HG02798 (cell line): ENCODE data around the gene PRKCE.

ENCODE experiments used
- ATAC-seq: cut with Tn5 transposase; IDR thresholded peaks from one replicate; pipeline ENCODE4 v1.9.1; 2021; ENCODE audit warnings: mild to moderate bottlenecking; ENCODE audit not compliant: unreplicated experiment, poor library complexity

PRKCE gene

GRCh38 chr2:45943219-45944044 lies 292.0 kb downstream of the PRKCE start:
- ATAC-seq: no peak

- no peak for ATAC-seq
These were observed 292.6 kb downstream of the PRKCE start for GRCh38 chr2:45944074-45944473.

GRCh38 chr2:45945302-45945717 lies 293.8 kb downstream of the PRKCE start:
- ATAC-seq: no peak

- no peak for ATAC-seq
These were observed 294.5 kb downstream of the PRKCE start for GRCh38 chr2:45946023-45946422.

- ATAC-seq: no peak
These were observed 299.1 kb downstream of the PRKCE start for GRCh38 chr2:45950606-45951005.

- ATAC-seq: no peak
These were observed 299.7 kb downstream of the PRKCE start for GRCh38 chr2:45951025-45951727.

- ATAC-seq: no peak
These were observed 301.1 kb downstream of the PRKCE start for GRCh38 chr2:45952591-45952990.

GRCh38 chr2:45953376-45954027 lies 302.0 kb downstream of the PRKCE start:
- no peak for ATAC-seq

- ATAC-seq: no peak
These were observed 302.9 kb downstream of the PRKCE start for GRCh38 chr2:45954233-45954850.

GRCh38 chr2:45957533-45958227 lies 306.2 kb downstream of the PRKCE start:
- no peak for ATAC-seq

- no peak for ATAC-seq
These were observed 308.8 kb downstream of the PRKCE start for GRCh38 chr2:45960057-45960863.

GRCh38 chr2:45962177-45962921 lies 310.9 kb downstream of the PRKCE start:
- ATAC-seq: no peak

GRCh38 chr2:45963816-45964215 lies 312.3 kb downstream of the PRKCE start:
- ATAC-seq: no peak

GRCh38 chr2:45964223-45964841 lies 312.9 kb downstream of the PRKCE start:
- no peak for ATAC-seq

GRCh38 chr2:45964906-45965305 lies 313.4 kb downstream of the PRKCE start:
- ATAC-seq: no peak

- no peak for ATAC-seq
These were observed 314.5 kb downstream of the PRKCE start for GRCh38 chr2:45965871-45966498.

GRCh38 chr2:45968946-45969584 lies 317.6 kb downstream of the PRKCE start:
- no peak for ATAC-seq
